ENCODE data around the gene BMPR1A. TPM values are rescaled to one million over a fixed set of nuclear protein-coding genes. Genes with fewer than 3 reads are reported as not detected.

The BMPR1A gene
- total RNA-seq, 2 donors from 2014 or later, result 69.4 to 96.4 TPM

DNA sequence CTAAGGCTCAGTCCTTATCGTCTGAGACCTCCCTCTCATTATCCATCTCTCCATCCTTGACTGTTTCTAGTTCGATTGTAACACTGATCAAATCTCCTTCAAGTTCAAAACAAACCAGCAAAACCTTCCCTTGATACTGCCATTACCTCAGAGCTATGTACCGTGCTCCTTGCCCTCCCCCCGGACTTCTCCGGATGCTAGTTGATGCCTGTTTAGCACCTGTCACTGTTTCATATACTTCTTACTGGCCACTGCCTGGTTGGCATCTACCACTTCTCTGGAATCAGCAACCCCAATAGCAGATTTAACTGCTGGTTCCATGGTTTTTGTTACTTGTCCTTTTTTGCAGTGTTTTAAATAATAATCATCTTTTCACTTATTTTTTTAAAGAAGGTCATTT lies 64.1 kb downstream of the BMPR1A start:
- H3K36me3 Mint-ChIP-seq (ENCODE audit: low read depth), result peaks cover 7% of the 10 kb centered on the region
- Histone ChIP-seq H3K27ac (ENCODE audit: low read depth, low read length) (no peak overlapping the region), H3K36me3 (ENCODE audit: control insufficient read depth, insufficient read depth, low read length) (peaks cover 13% of the 10 kb centered on the region), H3K4me1 (ENCODE audit: control insufficient read depth, insufficient read depth, low read length) (no peaks in the 10 kb centered on the region), H3K9ac (ENCODE audit: extremely low read depth, low read length, poor library complexity, severe bottlenecking) (no peak overlapping the region), H3K9me3 (ENCODE audit: control insufficient read depth, low read length) (no peaks in the 10 kb centered on the region), H3K4me3 (ENCODE audit: low read length) (no peak overlapping the region), H3K27me3 (ENCODE audit: control insufficient read depth, insufficient read depth, low read length, poor library complexity, severe bottlenecking) (no peaks in the 10 kb centered on the region)
- no peaks in the 10 kb centered on the region for H3K9me3 Mint-ChIP-seq
- H3K4me1 Mint-ChIP-seq, result peaks cover 41% of the 10 kb centered on the region
- no peak overlapping the region for H3K4me3 Mint-ChIP-seq
- DNase-seq, result no peak
- no peak overlapping the region for H3K27ac Mint-ChIP-seq
- TF ChIP-seq, protein P1, sequence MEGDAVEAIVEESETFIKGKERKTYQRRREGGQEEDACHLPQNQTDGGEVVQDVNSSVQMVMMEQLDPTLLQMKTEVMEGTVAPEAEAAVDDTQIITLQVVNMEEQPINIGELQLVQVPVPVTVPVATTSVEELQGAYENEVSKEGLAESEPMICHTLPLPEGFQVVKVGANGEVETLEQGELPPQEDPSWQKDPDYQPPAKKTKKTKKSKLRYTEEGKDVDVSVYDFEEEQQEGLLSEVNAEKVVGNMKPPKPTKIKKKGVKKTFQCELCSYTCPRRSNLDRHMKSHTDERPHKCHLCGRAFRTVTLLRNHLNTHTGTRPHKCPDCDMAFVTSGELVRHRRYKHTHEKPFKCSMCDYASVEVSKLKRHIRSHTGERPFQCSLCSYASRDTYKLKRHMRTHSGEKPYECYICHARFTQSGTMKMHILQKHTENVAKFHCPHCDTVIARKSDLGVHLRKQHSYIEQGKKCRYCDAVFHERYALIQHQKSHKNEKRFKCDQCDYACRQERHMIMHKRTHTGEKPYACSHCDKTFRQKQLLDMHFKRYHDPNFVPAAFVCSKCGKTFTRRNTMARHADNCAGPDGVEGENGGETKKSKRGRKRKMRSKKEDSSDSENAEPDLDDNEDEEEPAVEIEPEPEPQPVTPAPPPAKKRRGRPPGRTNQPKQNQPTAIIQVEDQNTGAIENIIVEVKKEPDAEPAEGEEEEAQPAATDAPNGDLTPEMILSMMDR (conservative IDR thresholded peaks at IDR 0.05), result no peak
- 92 to 94% methylated on average over 5 of the region's 5 CpGs for WGBS, 2 experiments (ENCODE audit: insufficient coverage in 1 of 2, insufficient read length in 1 of 2)
- H3K27me3 Mint-ChIP-seq (ENCODE audit: insufficient read depth), result no peaks in the 10 kb centered on the region

DNA sequence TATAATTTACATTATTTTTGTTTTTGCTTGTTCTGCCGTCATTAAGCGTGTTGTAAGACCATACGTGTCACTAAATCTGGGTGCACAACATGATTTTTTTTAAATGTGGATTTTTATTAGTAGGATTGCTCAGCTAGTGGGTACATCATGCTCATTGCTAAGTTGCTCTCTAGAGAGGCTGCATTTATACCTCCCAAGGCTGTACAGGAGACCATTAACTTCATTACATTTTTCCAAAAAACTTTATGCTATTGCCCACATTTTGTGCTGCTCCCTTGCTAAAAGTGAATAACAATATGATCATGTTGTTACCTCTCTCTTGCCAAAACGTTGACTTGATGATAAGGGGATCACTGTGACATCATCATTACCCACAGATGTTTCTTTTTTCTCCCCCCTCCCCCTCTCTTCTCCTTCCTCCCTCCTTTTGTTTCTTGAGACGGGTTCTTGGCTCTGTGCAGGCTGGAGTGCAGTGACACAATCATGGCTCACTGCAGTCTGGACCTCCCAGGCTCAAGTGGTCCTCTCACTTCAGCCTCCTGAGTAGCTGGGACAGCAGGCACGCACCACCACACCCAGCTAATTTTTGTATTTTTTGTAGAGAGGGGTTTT lies 65.1 kb downstream of the BMPR1A start:
- WGBS, 2 experiments (ENCODE audit: insufficient coverage in 1 of 2, insufficient read length in 1 of 2), result 80 to 88% methylated on average over 2 to 6 of the region's 6 CpGs
- TF ChIP-seq, protein P1 (conservative IDR thresholded peaks at IDR 0.05), result no peak
- H3K9me3 Mint-ChIP-seq, result no peaks in the 10 kb centered on the region
- H3K27ac ChIP-seq (ENCODE audit: low read depth, low read length), result no peak overlapping the region
- H3K4me1 ChIP-seq (ENCODE audit: control insufficient read depth, insufficient read depth, low read length), result no peaks in the 10 kb centered on the region
- peaks cover 7% of the 10 kb centered on the region for H3K36me3 Mint-ChIP-seq (ENCODE audit: low read depth)
- H3K4me3 Mint-ChIP-seq, result no peak overlapping the region
- H3K27me3 ChIP-seq (ENCODE audit: control insufficient read depth, insufficient read depth, low read length, poor library complexity, severe bottlenecking), result no peaks in the 10 kb centered on the region
- peak overlapping the region; percentile 11 for H3K27ac Mint-ChIP-seq
- peaks cover 36% of the 10 kb centered on the region for H3K4me1 Mint-ChIP-seq
- no peak for DNase-seq
- H3K4me3 ChIP-seq (ENCODE audit: low read length), result no peak overlapping the region
- no peaks in the 10 kb centered on the region for H3K9me3 ChIP-seq (ENCODE audit: control insufficient read depth, low read length)
- no peaks in the 10 kb centered on the region for H3K27me3 Mint-ChIP-seq (ENCODE audit: insufficient read depth)
- no peak overlapping the region for H3K9ac ChIP-seq (ENCODE audit: extremely low read depth, low read length, poor library complexity, severe bottlenecking)
- peaks cover 10% of the 10 kb centered on the region for H3K36me3 ChIP-seq (ENCODE audit: control insufficient read depth, insufficient read depth, low read length)

GRCh38 chr10:86823565-86823964 lies 67.1 kb downstream of the BMPR1A start:
- Mint-ChIP-seq H3K9me3 (no peaks in the 10 kb centered on the region), H3K36me3 (ENCODE audit: low read depth) (no peaks in the 10 kb centered on the region), H3K4me3 (no peak overlapping the region), H3K4me1 (peaks cover 33% of the 10 kb centered on the region), H3K27ac (peak overlapping the region; percentile 91), H3K27me3 (ENCODE audit: insufficient read depth) (no peaks in the 10 kb centered on the region)
- Histone ChIP-seq H3K9me3 (ENCODE audit: control insufficient read depth, low read length) (no peaks in the 10 kb centered on the region), H3K27ac (ENCODE audit: low read depth, low read length) (no peak overlapping the region), H3K4me1 (ENCODE audit: control insufficient read depth, insufficient read depth, low read length) (peaks cover 2% of the 10 kb centered on the region), H3K36me3 (ENCODE audit: control insufficient read depth, insufficient read depth, low read length) (peaks cover 5% of the 10 kb centered on the region), H3K27me3 (ENCODE audit: control insufficient read depth, insufficient read depth, low read length, poor library complexity, severe bottlenecking) (no peaks in the 10 kb centered on the region), H3K9ac (ENCODE audit: extremely low read depth, low read length, poor library complexity, severe bottlenecking) (no peak overlapping the region), H3K4me3 (ENCODE audit: low read length) (no peak overlapping the region)
- whole genome bisulfite sequencing, 2 experiments (ENCODE audit: insufficient coverage in 1 of 2, insufficient read length in 1 of 2), result 71 to 76% methylated on average over 2 to 4 of the region's 4 CpGs
- TF ChIP-seq, protein P1 (conservative IDR thresholded peaks at IDR 0.05), result no peak
- peak; percentile 70 for DNase-seq
